HepG2 (cell line): Measurements from ENCODE around the gene BLOC1S1. TPM values are rescaled to one million over a fixed set of nuclear protein-coding genes. Genes with fewer than 3 reads are reported as not detected.
A peak's percentile ranks its signal among the peaks of the same experiment; 100 is the strongest.

Source experiments
- CBX5 ChIP-seq: sonication (generic); formaldehyde crosslinking; IDR thresholded peaks from 2 replicates; pipeline ENCODE4 v1.4.0; 2020; ENCODE audit warnings: missing genetic modification reagents, borderline replicate concordance
- IKZF4 ChIP-seq: sonication (generic); formaldehyde crosslinking; IDR thresholded peaks from 2 replicates; pipeline ENCODE4 v1.5.1; 2020; ENCODE audit warnings: borderline replicate concordance, mild to moderate bottlenecking, low read depth, missing genetic modification reagents; ENCODE audit errors: not compliant biosample characterization
- KDM2A ChIP-seq: sonication (generic); formaldehyde crosslinking; IDR thresholded peaks from 2 replicates; pipeline ENCODE4 v1.4.0; 2020; ENCODE audit warnings: low read depth, missing genetic modification reagents, borderline replicate concordance
- MIER3 ChIP-seq: IDR thresholded peaks from 2 replicates; pipeline ENCODE4 v1.6.1; 2016; ENCODE audit warnings: missing compliant biosample characterization, borderline replicate concordance
- RAD21 ChIP-seq: fragments of 450-650 bp; formaldehyde crosslinking; IDR thresholded peaks from 2 replicates; pipeline ENCODE4 v1.5.0; 2020; ENCODE audit warnings: mild to moderate bottlenecking
- RORA ChIP-seq: sonication (generic); formaldehyde crosslinking; IDR thresholded peaks from 2 replicates; pipeline ENCODE4 v1.5.0; 2020; ENCODE audit warnings: mild to moderate bottlenecking, missing genetic modification reagents, moderate library complexity
- ZEB1 ChIP-seq: IDR thresholded peaks from 2 replicates; pipeline ENCODE4 v1.6.1; 2012; ENCODE audit warnings: mild to moderate bottlenecking, low read depth, inconsistent platforms; ENCODE audit not compliant: insufficient replicate concordance
- ZKSCAN1 ChIP-seq: fragments of 150-350 bp; IDR thresholded peaks from 2 replicates; pipeline ENCODE4 v1.6.1; 2014; ENCODE audit warnings: low read length
- ZNF33B ChIP-seq: sonication (generic); formaldehyde crosslinking; IDR thresholded peaks from 2 replicates; pipeline ENCODE4 v1.5.1; 2020; ENCODE audit warnings: mild to moderate bottlenecking, missing genetic modification reagents
- ZNF546 ChIP-seq: sonication (generic); formaldehyde crosslinking; conservative IDR thresholded peaks from 2 replicates; pipeline ENCODE4 v1.8.1; 2023; ENCODE audit warnings: mild to moderate bottlenecking, missing genetic modification reagents
- ZSCAN21 ChIP-seq: sonication (generic); formaldehyde crosslinking; IDR thresholded peaks from 2 replicates; pipeline ENCODE4 v1.8.0; 2022; ENCODE audit warnings: mild to moderate bottlenecking, missing genetic modification reagents, moderate library complexity, borderline replicate concordance
- ZSCAN22 ChIP-seq: sonication (generic); formaldehyde crosslinking; IDR thresholded peaks from 2 replicates; pipeline ENCODE4 v1.4.0; 2020; ENCODE audit warnings: mild to moderate bottlenecking, missing genetic modification reagents
- ZSCAN31 ChIP-seq: sonication (generic); formaldehyde crosslinking; IDR thresholded peaks from 2 replicates; pipeline ENCODE4 v1.5.0; 2020; ENCODE audit warnings: low read depth, mild to moderate bottlenecking, missing genetic modification reagents
- polyA plus RNA-seq, 8 experiments: library from polyadenylated mRNA; depleted of rRNA in 3 of 8; stranded (reverse) in 7 of 8; unstranded in 1 of 8; fragments of >200 nt; fragmentation: Illumina TruSeq in 4 of 8; extraction: Trizol in 4 of 8; gene quantifications; 2 replicates each; pipeline versions ENCODE4 v1.2.1 to v1.2.3, GENCODE V29; 2011 to 2016; ENCODE audit warnings: low read depth in 4 of 8, missing spikeins in 1 of 8, mixed read lengths in 1 of 8; ENCODE audit not compliant: insufficient read depth in 1 of 8
- total RNA-seq, 5 experiments: library from RNA; depleted of rRNA; stranded (reverse); fragments of >200 nt; fragmentation: Illumina TruSeq; extraction: Trizol; gene quantifications; 2 replicates each; pipeline ENCODE4 v1.2.3, GENCODE V29; 2016; ENCODE audit warnings: low read depth in 1 of 5
- TF ChIP-seq, protein P1 (sequence below): sonication (generic); formaldehyde crosslinking; IDR thresholded peaks from 2 replicates; pipeline ENCODE4 v1.4.0; 2020; ENCODE audit warnings: mild to moderate bottlenecking, missing genetic modification reagents
- TF ChIP-seq, protein P2 (sequence below): sonication (generic); formaldehyde crosslinking; IDR thresholded peaks from 2 replicates; pipeline ENCODE4 v1.4.0; 2020; ENCODE audit warnings: mild to moderate bottlenecking, low read depth, missing genetic modification reagents
- TF ChIP-seq, protein P3 (sequence below): sonication (generic); formaldehyde crosslinking; IDR thresholded peaks from 2 replicates; pipeline ENCODE4 v1.4.0; 2020; ENCODE audit warnings: mild to moderate bottlenecking, missing genetic modification reagents
- TF ChIP-seq, protein P4 (sequence below): sonication (generic); formaldehyde crosslinking; IDR thresholded peaks from 2 replicates; pipeline ENCODE4 v1.5.0; 2020; ENCODE audit warnings: mild to moderate bottlenecking, missing genetic modification reagents
- TF ChIP-seq, protein P5 (sequence below): sonication (generic); formaldehyde crosslinking; IDR thresholded peaks from 2 replicates; pipeline ENCODE4 v1.5.0; 2020; ENCODE audit warnings: missing genetic modification reagents, mild to moderate bottlenecking, borderline replicate concordance

Gene BLOC1S1
- total and polyA plus RNA-seq, 2 of the 13 experiments (the other 11 are each of a cell fraction or from before 2014, with no cell fraction given) = 55.1 to 95.3 TPM

DNA sequence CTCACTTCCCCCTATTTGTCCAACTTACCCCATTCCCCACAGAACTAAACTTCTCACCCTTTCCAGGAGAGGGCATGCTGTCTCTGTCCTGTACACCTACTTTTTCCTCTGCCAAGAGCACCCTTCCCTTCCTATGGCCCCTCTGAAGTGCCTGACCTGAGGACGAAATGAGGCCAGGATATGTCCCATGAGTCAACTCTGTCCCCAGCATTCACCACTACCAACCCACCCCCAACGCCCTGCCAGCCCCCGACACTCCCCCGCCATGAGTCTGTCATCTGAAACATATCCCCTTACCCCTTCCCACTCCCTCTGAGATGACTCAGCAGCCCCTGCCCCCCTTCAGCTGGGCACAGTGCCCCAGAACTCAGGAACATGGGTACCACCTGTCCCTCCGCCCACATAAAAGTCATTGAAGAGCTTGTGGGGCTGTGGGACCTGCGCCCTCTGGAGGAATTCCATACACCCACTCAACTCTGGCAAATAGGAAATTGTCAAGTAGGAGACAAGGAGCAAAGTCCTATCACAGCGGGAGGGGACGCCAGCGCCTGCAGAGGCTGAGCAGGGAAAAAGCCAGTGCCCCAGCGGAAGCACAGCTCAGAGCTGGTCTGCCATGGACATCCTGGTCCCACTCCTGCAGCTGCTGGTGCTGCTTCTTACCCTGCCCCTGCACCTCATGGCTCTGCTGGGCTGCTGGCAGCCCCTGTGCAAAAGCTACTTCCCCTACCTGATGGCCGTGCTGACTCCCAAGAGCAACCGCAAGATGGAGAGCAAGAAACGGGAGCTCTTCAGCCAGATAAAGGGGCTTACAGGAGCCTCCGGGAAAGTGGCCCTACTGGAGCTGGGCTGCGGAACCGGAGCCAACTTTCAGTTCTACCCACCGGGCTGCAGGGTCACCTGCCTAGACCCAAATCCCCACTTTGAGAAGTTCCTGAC is 34.4 kb upstream of the BLOC1S1 start (continued):
- TF ChIP-seq, protein P1, sequence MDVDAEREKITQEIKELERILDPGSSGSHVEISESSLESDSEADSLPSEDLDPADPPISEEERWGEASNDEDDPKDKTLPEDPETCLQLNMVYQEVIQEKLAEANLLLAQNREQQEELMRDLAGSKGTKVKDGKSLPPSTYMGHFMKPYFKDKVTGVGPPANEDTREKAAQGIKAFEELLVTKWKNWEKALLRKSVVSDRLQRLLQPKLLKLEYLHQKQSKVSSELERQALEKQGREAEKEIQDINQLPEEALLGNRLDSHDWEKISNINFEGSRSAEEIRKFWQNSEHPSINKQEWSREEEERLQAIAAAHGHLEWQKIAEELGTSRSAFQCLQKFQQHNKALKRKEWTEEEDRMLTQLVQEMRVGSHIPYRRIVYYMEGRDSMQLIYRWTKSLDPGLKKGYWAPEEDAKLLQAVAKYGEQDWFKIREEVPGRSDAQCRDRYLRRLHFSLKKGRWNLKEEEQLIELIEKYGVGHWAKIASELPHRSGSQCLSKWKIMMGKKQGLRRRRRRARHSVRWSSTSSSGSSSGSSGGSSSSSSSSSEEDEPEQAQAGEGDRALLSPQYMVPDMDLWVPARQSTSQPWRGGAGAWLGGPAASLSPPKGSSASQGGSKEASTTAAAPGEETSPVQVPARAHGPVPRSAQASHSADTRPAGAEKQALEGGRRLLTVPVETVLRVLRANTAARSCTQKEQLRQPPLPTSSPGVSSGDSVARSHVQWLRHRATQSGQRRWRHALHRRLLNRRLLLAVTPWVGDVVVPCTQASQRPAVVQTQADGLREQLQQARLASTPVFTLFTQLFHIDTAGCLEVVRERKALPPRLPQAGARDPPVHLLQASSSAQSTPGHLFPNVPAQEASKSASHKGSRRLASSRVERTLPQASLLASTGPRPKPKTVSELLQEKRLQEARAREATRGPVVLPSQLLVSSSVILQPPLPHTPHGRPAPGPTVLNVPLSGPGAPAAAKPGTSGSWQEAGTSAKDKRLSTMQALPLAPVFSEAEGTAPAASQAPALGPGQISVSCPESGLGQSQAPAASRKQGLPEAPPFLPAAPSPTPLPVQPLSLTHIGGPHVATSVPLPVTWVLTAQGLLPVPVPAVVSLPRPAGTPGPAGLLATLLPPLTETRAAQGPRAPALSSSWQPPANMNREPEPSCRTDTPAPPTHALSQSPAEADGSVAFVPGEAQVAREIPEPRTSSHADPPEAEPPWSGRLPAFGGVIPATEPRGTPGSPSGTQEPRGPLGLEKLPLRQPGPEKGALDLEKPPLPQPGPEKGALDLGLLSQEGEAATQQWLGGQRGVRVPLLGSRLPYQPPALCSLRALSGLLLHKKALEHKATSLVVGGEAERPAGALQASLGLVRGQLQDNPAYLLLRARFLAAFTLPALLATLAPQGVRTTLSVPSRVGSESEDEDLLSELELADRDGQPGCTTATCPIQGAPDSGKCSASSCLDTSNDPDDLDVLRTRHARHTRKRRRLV = no peak
- TF ChIP-seq ZSCAN31 = peak; percentile 69; the same call in 1 of the 2 replicates
- TF ChIP-seq MIER3 = peak; percentile 57; the same call in 1 of the 2 replicates
- TF ChIP-seq, protein P2, sequence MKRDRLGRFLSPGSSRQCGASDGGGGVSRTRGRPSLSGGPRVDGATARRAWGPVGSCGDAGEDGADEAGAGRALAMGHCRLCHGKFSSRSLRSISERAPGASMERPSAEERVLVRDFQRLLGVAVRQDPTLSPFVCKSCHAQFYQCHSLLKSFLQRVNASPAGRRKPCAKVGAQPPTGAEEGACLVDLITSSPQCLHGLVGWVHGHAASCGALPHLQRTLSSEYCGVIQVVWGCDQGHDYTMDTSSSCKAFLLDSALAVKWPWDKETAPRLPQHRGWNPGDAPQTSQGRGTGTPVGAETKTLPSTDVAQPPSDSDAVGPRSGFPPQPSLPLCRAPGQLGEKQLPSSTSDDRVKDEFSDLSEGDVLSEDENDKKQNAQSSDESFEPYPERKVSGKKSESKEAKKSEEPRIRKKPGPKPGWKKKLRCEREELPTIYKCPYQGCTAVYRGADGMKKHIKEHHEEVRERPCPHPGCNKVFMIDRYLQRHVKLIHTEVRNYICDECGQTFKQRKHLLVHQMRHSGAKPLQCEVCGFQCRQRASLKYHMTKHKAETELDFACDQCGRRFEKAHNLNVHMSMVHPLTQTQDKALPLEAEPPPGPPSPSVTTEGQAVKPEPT = no peak
- TF ChIP-seq, protein P3, sequence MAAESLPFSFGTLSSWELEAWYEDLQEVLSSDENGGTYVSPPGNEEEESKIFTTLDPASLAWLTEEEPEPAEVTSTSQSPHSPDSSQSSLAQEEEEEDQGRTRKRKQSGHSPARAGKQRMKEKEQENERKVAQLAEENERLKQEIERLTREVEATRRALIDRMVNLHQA (CRISPR knock-in tag) = no peak
- no peak for TF ChIP-seq ZEB1
- TF ChIP-seq KDM2A (CRISPR knock-in tag) = peak; percentile 68; the same call in 1 of the 2 replicates
- TF ChIP-seq ZNF546 (CRISPR knock-in tag) = no peak
- TF ChIP-seq, protein P4, sequence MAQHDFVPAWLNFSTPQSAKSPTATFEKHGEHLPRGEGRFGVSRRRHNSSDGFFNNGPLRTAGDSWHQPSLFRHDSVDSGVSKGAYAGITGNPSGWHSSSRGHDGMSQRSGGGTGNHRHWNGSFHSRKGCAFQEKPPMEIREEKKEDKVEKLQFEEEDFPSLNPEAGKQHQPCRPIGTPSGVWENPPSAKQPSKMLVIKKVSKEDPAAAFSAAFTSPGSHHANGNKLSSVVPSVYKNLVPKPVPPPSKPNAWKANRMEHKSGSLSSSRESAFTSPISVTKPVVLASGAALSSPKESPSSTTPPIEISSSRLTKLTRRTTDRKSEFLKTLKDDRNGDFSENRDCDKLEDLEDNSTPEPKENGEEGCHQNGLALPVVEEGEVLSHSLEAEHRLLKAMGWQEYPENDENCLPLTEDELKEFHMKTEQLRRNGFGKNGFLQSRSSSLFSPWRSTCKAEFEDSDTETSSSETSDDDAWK = no peak
- no peak; the same call in 1 of the 2 replicates for TF ChIP-seq ZNF33B (CRISPR knock-in tag)
- TF ChIP-seq RAD21 = peak; percentile 62
- no peak for TF ChIP-seq RORA (CRISPR knock-in tag)
- no peak; the same call in 1 of the 2 replicates for TF ChIP-seq CBX5 (CRISPR knock-in tag)
- TF ChIP-seq, protein P5, sequence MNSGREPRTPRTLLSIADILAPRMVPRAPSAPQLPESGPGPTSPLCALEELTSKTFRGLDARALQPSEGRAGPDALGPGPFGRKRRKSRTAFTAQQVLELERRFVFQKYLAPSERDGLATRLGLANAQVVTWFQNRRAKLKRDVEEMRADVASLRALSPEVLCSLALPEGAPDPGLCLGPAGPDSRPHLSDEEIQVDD (CRISPR knock-in tag) = no peak
- no peak for TF ChIP-seq ZSCAN22
- TF ChIP-seq ZKSCAN1 = no peak
- TF ChIP-seq IKZF4 (CRISPR knock-in tag) = no peak
- TF ChIP-seq ZSCAN21 = peak; percentile 71
